Measurements from ENCODE around the gene TMEM245.

Gene TMEM245

DNA sequence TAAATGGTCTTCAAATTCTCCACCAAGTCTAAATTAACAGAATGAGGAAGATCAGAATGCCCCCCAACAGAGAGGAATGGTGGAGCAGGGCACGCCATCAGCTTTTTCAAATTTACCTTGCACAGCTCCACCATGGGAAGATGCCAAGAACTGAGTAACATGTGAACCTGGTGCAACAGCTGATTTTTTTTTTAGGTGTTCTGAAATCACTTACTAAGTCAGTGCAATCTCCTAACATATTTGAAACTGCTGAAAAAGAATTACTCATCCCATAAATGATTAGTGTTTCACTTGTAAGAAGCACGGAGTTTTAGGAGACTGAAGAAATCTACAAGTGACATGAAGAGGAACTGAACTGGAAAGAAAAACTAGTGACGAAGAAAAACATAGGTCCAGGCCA, 5.1 kb downstream of the TMEM245 start (continued):
- TF ChIP-seq, protein P1, sequence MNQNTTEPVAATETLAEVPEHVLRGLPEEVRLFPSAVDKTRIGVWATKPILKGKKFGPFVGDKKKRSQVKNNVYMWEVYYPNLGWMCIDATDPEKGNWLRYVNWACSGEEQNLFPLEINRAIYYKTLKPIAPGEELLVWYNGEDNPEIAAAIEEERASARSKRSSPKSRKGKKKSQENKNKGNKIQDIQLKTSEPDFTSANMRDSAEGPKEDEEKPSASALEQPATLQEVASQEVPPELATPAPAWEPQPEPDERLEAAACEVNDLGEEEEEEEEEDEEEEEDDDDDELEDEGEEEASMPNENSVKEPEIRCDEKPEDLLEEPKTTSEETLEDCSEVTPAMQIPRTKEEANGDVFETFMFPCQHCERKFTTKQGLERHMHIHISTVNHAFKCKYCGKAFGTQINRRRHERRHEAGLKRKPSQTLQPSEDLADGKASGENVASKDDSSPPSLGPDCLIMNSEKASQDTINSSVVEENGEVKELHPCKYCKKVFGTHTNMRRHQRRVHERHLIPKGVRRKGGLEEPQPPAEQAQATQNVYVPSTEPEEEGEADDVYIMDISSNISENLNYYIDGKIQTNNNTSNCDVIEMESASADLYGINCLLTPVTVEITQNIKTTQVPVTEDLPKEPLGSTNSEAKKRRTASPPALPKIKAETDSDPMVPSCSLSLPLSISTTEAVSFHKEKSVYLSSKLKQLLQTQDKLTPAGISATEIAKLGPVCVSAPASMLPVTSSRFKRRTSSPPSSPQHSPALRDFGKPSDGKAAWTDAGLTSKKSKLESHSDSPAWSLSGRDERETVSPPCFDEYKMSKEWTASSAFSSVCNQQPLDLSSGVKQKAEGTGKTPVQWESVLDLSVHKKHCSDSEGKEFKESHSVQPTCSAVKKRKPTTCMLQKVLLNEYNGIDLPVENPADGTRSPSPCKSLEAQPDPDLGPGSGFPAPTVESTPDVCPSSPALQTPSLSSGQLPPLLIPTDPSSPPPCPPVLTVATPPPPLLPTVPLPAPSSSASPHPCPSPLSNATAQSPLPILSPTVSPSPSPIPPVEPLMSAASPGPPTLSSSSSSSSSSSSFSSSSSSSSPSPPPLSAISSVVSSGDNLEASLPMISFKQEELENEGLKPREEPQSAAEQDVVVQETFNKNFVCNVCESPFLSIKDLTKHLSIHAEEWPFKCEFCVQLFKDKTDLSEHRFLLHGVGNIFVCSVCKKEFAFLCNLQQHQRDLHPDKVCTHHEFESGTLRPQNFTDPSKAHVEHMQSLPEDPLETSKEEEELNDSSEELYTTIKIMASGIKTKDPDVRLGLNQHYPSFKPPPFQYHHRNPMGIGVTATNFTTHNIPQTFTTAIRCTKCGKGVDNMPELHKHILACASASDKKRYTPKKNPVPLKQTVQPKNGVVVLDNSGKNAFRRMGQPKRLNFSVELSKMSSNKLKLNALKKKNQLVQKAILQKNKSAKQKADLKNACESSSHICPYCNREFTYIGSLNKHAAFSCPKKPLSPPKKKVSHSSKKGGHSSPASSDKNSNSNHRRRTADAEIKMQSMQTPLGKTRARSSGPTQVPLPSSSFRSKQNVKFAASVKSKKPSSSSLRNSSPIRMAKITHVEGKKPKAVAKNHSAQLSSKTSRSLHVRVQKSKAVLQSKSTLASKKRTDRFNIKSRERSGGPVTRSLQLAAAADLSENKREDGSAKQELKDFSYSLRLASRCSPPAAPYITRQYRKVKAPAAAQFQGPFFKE (tag by site-specific recombination; IDR thresholded peaks at IDR 0.05; ENCODE audit: borderline replicate concordance), result no peak
- no peak for TF ChIP-seq ZNF394 (tag by site-specific recombination; IDR thresholded peaks at IDR 0.05; ENCODE audit: borderline replicate concordance)
- TF ChIP-seq ZNF585B (tag by site-specific recombination; IDR thresholded peaks at IDR 0.05), result no peak
- TF ChIP-seq ZSCAN16 (tag by site-specific recombination; IDR thresholded peaks at IDR 0.05), result peak; percentile 84; the same call in 1 of the 2 replicates
- TF ChIP-seq ZNF530 (tag by site-specific recombination; IDR thresholded peaks at IDR 0.05; ENCODE audit: low read depth), result no peak
- no peak for TF ChIP-seq ZNF112 (tag by site-specific recombination; IDR thresholded peaks at IDR 0.05)
- TF ChIP-seq ZNF623 (tag by site-specific recombination; IDR thresholded peaks at IDR 0.05), result no peak
- TF ChIP-seq, protein P2, sequence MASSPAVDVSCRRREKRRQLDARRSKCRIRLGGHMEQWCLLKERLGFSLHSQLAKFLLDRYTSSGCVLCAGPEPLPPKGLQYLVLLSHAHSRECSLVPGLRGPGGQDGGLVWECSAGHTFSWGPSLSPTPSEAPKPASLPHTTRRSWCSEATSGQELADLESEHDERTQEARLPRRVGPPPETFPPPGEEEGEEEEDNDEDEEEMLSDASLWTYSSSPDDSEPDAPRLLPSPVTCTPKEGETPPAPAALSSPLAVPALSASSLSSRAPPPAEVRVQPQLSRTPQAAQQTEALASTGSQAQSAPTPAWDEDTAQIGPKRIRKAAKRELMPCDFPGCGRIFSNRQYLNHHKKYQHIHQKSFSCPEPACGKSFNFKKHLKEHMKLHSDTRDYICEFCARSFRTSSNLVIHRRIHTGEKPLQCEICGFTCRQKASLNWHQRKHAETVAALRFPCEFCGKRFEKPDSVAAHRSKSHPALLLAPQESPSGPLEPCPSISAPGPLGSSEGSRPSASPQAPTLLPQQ (tag by site-specific recombination; IDR thresholded peaks at IDR 0.05), result no peak
- no peak for TF ChIP-seq ZNF202 (tag by site-specific recombination; IDR thresholded peaks at IDR 0.05; ENCODE audit: borderline replicate concordance)
- TF ChIP-seq PRDM1 (tag by site-specific recombination; IDR thresholded peaks at IDR 0.05), result peak; percentile 23
- TF ChIP-seq ZNF324 (tag by site-specific recombination; IDR thresholded peaks at IDR 0.05), result no peak
- TF ChIP-seq ZNF416 (tag by site-specific recombination; IDR thresholded peaks at IDR 0.05), result no peak
- TF ChIP-seq, protein P3, sequence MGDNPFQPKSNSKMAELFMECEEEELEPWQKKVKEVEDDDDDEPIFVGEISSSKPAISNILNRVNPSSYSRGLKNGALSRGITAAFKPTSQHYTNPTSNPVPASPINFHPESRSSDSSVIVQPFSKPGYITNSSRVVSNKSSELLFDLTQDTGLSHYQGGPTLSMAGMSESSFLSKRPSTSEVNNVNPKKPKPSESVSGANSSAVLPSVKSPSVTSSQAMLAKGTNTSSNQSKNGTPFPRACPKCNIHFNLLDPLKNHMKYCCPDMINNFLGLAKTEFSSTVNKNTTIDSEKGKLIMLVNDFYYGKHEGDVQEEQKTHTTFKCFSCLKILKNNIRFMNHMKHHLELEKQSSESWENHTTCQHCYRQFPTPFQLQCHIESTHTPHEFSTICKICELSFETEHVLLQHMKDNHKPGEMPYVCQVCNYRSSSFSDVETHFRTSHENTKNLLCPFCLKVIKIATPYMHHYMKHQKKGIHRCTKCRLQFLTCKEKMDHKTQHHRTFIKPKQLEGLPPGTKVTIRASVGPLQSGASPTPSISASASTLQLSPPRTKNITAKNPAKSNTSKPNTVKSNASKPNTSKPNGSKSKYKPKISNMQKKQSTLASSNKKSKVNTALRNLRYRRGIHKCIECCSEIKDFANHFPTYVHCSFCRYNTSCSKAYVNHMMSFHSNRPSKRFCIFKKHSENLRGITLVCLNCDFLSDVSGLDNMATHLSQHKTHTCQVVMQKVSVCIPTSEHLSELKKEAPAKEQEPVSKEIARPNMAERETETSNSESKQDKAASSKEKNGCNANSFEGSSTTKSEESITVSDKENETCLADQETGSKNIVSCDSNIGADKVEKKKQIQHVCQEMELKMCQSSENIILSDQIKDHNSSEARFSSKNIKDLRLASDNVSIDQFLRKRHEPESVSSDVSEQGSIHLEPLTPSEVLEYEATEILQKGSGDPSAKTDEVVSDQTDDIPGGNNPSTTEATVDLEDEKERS (tag by site-specific recombination; IDR thresholded peaks at IDR 0.05), result no peak
- no peak for TF ChIP-seq WT1 (tag by site-specific recombination; IDR thresholded peaks at IDR 0.05)
- no peak for TF ChIP-seq GLI2 (tag by site-specific recombination; IDR thresholded peaks at IDR 0.05; ENCODE audit: borderline replicate concordance, low read depth)
- TF ChIP-seq TRIM28 (IDR thresholded peaks at IDR 0.05; ENCODE audit: borderline replicate concordance, low read length), result no peak
- TF ChIP-seq ZNF433 (tag by site-specific recombination; IDR thresholded peaks at IDR 0.05; ENCODE audit: low read depth), result no peak
- TF ChIP-seq, protein P4, sequence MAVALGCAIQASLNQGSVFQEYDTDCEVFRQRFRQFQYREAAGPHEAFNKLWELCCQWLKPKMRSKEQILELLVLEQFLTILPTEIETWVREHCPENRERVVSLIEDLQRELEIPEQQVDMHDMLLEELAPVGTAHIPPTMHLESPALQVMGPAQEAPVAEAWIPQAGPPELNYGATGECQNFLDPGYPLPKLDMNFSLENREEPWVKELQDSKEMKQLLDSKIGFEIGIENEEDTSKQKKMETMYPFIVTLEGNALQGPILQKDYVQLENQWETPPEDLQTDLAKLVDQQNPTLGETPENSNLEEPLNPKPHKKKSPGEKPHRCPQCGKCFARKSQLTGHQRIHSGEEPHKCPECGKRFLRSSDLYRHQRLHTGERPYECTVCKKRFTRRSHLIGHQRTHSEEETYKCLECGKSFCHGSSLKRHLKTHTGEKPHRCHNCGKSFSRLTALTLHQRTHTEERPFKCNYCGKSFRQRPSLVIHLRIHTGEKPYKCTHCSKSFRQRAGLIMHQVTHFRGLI (tag by site-specific recombination; IDR thresholded peaks at IDR 0.05), result no peak
- no peak for TF ChIP-seq ZEB2 (tag by site-specific recombination; IDR thresholded peaks at IDR 0.05)
- no peak for TF ChIP-seq ZNF138 (tag by site-specific recombination; IDR thresholded peaks at IDR 0.05; ENCODE audit: borderline replicate concordance)
- TF ChIP-seq, protein P5, sequence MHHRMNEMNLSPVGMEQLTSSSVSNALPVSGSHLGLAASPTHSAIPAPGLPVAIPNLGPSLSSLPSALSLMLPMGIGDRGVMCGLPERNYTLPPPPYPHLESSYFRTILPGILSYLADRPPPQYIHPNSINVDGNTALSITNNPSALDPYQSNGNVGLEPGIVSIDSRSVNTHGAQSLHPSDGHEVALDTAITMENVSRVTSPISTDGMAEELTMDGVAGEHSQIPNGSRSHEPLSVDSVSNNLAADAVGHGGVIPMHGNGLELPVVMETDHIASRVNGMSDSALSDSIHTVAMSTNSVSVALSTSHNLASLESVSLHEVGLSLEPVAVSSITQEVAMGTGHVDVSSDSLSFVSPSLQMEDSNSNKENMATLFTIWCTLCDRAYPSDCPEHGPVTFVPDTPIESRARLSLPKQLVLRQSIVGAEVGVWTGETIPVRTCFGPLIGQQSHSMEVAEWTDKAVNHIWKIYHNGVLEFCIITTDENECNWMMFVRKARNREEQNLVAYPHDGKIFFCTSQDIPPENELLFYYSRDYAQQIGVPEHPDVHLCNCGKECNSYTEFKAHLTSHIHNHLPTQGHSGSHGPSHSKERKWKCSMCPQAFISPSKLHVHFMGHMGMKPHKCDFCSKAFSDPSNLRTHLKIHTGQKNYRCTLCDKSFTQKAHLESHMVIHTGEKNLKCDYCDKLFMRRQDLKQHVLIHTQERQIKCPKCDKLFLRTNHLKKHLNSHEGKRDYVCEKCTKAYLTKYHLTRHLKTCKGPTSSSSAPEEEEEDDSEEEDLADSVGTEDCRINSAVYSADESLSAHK (tag by site-specific recombination; IDR thresholded peaks at IDR 0.05), result peak; percentile 88
- TF ChIP-seq, protein P6, sequence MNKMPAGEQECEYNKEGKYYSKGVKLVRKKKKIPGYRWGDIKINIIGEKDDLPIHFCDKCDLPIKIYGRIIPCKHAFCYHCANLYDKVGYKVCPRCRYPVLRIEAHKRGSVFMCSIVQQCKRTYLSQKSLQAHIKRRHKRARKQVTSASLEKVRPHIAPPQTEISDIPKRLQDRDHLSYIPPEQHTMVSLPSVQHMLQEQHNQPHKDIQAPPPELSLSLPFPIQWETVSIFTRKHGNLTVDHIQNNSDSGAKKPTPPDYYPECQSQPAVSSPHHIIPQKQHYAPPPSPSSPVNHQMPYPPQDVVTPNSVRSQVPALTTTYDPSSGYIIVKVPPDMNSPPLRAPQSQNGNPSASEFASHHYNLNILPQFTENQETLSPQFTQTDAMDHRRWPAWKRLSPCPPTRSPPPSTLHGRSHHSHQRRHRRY (tag by site-specific recombination; IDR thresholded peaks at IDR 0.05), result no peak
- TF ChIP-seq ZFP69B (tag by site-specific recombination; IDR thresholded peaks at IDR 0.05), result no peak
- no peak for TF ChIP-seq IKZF3 (tag by site-specific recombination; IDR thresholded peaks at IDR 0.05)
- no peak for TF ChIP-seq HOXD13 (CRISPR knock-in tag; IDR thresholded peaks at IDR 0.05; ENCODE audit: borderline replicate concordance)
- TF ChIP-seq ZNF16 (tag by site-specific recombination; IDR thresholded peaks at IDR 0.05; ENCODE audit: low read depth), result no peak
